Ureter (tissue), 1 donor: ENCODE measurements around the gene ZBTB7C. TPM values are rescaled to one million over a fixed set of nuclear protein-coding genes. Genes with fewer than 3 reads are reported as not detected.
A peak's percentile ranks its signal among the peaks of the same experiment; 100 is the strongest.

Experiments
- DNase-seq: peaks from one replicate; pipeline ENCODE4 v3.0.0-alpha.2; 2020; ENCODE audit warnings: low spot score
- total RNA-seq: library from RNA; stranded (reverse); gene quantifications from one replicate; pipeline ENCODE4 v1.2.4, GENCODE V29; 2023
- donor health status: DM: yes; HTN: yes; CAD: no.

ZBTB7C gene
- total RNA-seq, 1 donor from 2014 or later, result 72.1 TPM

DNA sequence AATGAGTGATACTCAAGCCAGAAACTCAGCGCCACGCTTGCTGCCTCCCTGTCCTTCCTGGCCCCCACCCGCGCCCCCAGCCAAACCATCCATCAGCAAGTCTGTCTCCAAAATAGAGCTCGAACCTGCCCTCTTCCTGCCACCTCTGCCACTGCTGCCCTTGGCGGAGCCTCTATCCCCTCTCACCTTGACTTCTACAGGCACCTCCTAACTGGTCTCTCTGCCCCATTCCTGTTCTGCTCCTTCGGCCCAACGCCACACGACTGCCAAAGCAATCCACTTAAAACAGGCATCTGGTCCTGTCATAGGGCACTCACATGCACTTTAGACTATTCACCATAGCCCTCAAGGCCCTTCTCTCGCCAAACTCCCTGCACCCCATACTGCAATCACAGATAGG, 268.5 kb downstream of the ZBTB7C start:
- no peak for DNase-seq

DNA sequence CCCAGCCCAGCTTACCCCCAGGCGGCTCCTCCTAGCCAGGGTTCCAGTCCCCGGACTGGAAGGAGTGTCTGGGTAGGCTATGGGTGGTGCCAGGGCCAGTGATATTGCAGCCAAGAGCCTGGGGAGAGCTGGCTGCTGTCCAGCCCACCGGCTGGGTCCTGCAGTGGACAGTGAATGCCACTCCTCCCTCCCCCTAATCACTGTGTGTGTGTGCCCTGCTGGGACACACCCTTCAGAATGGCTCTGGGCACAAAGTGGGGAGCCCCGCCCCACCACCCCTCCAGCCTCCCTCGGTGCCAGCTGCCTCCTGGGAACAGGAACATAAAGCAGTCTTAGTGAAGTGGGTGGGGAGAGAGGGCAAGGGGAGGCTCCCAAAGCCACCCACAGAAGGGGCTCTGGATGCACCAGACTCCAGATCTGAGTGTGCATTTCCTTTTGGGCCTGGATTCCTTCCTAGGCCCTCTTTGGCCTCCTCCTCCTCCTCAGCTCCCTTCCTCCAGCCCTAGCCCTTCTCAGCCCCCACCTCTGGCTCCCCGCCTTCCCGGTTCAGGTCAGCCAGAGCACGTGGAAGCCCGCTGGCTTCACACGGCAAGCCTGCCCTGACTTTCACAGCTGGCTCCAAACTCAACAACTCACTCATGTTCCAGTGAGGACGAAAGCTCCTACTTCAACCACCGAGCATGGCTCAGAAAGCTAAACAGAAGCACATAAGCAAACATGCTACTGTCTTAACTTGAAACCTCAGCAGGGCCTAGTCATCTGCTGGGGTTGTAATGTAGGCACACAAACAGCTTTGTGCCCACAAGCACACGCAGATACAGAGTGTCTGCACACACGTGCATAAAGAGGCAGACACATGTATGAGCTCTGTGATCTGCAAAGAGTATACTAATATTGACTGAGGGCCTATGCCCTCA, 269.5 kb downstream of the ZBTB7C start:
- peak; percentile 86 for DNase-seq

DNA sequence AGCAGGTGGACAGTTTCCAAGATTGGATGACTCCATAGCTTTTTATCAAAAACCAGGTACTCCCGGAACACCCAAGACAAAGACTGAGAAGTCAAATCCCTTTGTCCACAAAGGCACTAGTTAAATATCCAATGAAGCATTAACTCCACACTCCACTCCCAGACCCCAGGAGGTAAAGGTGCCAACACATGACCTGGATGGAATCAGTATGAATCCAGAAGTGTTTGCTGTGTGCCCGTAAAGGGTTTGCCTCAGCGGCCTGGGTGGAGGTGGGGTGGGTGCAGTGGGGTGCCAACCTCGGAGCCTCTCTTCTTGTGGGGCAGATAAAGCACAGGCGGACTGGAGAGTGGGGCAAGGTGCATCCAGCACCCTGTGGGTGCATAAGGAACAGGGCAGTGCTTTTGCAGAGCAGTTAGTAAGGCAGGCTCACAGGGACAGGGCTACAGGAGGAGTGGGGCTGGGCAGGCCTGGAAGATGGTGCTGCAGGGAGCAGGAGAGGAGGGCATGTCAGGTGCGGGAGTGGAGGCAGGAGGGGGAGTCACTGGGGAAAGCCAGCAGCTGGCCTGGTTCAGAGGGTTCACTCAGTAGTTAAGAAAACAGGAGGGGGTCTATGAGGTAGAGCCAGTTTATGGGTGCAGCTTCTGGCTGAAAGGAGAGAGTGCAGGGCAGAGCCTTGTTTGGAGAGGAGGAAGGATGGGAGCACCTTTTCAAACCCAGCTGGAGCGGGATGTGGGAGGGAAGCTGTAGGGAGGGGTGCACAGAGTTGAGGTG, 270.3 kb downstream of the ZBTB7C start:
- DNase-seq, result no peak

DNA sequence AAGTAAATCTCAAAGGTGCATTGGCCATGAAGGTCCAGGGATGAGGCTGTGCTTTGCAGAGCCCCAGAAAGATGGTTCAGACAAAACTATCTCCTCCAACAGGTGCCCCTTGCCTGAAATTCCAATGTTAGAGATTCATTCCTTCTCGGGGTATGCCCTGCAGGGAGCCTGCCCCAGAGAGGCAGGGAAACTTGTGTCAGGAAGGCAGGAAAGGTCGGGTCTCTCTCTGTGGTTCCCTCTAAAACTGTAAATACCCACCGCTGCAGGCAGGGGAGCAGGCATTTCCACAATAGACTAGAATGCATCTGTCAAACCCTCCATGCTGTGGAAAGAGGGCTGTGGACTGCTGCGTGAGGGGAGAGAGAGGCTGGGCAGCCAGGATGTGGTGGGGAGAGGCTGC, 271.0 kb downstream of the ZBTB7C start:
- DNase-seq, result no peak

DNA sequence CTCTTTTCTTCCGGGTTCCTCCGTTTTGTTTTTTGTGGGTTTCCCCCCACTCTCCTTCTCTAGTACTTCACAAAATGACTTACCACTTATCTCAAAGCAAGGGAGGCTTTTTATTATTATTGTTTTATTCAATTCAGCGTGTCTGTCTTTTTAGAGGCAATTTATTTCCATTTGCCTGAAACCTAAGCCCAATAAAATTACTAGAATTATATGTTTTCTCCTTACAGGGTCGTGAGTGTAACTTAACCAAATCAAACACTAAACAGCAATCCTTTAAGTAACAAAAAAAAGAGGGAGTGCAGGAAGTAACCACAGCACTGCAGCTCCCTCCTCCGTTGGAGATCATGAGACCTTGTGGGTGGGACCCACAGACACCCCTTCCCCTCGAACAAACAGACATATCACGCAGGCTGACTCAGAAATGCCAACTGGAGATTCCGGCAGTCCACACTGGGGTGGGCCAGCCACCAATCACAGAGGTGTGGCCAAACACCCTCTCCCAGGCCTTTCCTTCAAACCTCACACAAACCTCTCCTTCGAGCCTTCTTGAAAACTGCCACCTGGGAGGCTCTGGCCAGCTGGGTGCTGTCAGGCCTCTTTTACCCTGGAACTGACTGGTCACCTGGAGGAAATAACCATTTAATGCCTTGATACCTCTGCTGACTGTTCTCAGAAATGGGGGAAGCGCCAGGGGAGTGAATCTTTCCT, 271.7 kb downstream of the ZBTB7C start:
- DNase-seq, result peak; percentile 79

DNA sequence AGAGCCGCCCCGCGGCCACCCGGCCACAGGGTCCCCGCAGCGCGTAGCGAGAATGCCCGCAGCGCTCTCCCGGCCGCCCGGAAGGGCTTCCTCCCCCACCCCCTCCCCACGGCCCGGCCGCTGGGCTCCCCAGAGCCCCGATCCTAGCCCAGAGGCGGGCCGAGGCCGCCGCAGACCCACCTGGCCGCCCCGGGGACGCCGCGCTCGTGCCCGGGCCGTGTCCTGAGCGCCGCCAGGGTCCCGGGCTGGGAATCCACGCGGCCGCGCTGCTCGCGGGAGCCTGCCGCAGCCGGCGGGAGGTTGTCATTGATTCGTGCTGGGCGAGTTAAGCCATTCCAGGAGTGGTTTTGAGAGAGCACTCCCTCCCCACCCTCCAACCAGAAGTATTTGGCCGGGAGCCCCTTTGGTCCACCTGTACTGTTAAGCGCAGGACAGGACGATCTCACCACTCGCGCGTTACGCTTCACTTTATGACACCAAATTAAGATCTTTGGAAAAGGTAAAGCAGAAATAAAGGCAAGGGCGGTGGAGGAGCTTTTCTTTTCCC, 272.3 kb downstream of the ZBTB7C start:
- DNase-seq, result no peak

DNA sequence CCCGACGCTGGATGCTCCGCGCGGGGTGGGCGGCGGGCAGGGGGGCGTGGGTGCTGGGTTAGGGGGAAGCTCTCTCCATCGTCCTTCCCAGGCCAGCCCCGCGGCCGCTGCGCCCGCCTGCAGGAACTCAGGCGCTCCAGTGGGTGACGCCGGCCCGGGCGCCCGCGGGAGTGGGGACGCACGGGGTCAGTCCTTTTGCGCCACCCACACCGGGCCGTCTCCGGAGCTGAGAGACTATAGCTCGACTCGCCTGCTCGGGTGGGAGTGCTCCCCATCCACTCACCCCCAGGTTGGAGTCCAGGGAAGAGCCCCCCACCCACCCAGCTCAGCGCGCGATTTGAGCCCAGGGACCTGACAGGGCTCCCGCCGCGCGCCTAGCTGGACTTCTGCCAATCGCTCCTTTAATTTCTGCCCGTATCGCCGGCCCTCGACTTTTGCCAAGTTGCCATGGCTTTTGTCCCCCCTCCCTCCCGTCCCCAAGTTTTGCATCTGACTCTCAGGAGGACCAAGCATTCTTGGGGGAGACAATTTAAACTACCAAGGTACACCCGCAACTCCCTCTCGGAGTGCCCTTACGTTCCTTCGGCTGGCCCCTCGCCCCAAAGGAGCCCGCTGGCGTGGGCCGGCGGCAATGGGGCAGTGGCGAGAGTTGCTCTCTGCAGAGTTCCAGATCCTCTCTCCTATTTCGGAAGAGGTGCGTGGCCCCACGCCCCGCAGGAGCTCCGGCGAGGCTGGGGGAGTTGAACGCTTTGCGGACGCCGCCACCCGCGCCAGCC, 272.9 kb downstream of the ZBTB7C start:
- no peak for DNase-seq

DNA sequence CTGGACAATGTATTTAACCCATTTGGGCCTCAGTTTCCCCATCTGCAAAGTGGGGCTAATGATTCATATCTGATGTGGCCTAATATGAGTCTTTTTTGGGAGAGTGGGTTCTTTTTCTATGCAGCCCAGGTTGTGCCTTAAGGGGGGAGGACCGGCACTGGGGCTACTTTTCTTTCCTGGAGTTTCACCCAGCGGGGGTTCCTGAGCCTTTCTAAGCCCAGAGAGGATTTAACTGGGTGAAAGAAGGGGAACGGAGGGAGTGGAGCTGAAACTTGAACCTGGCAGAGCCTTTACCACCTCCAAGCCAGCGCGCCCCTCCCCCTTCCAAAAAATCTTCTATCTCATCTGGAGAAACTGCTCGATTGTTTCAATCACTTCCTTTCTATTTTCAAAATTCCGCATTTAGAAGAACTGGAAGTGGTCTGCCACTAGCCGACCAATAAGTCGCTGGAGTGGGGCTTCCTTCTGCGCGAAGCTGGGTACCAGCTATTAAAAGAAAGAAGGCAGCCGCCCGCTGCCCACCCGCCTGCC, 273.7 kb downstream of the ZBTB7C start:
- DNase-seq, result no peak

DNA sequence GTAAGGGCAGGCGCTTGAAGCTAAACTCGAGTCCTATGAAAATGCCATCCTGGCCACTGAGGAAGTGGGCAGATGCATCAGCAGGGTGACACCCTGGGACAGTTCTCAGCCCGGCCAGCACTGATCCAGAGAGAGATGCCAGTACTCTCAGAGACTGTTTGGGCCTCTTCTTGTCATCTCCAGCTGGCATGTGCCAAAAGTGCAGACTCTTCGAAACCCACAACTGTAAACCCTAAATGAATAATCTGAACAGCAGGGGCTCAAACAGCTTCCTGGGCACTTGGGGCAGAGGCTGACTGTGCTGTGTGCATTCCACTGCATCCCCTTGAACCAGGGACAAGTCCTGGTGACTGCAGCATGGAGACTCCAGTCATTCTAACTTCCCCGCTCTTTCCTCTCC, 274.6 kb downstream of the ZBTB7C start:
- no peak for DNase-seq

DNA sequence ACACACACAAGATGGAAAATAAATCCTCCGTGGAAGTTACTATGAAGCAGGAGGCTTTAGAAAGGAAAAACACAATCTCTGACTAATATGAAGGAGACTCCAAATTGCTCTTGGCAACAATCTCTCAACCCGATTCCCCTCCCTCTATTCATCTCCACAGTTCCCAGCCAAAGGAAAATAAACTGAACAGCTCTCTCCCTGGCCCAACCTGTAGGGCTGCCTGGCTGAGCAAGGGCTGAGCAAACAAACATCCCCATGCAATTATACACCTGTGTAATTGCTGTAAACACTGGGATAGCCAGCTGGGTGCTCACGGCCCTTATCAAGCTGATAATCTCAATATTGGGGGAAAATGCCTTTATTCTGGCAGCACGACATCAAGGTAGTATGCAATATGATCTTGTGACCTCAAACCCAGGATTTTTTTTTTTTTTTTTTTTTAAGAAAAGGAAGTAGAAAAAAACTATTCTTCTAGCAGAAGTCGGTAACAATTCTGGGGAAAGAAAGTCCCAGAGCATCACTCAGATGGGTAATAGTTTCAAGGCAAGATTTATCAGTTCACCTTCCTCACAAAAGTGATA, 275.4 kb downstream of the ZBTB7C start:
- no peak for DNase-seq

DNA sequence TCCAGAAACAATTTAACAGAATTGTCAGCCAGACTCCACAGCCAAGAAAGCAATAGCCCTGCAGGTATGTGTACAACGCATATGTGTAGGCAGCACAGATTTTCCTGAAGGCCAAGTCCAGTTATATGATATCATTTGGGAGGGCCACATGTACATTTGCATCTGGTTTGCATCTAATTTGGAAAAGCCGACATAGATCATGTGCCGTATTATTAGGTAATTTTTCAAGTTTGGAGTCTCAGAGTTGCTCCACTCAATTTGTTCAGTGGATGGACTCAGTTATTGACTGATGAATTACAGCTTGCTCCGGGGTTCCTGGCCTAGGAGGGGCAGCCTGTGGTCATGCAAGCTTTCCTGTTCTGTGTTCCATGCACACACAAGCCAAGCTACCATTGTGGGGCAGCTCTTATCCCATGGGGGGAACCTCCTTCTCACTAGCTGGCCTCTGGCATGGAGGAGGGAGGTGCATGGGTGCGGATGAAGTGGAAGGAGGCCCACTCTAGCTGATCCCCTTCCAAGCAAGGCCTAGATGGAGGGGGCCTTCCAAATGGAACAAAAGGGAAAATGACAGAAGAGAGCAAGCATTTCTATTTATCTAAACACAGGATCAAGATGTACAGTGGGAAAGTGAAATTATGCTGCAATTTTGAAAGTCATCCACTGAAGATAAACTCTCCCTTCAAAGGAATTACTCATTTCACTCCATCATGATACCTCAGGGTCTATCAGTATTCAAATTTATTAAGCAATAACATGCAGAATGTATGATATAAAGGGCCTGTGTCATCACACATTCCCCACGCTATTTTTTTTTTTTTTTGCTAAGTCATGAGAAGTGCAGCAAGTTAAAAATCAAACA, 276.2 kb downstream of the ZBTB7C start:
- no peak for DNase-seq

DNA sequence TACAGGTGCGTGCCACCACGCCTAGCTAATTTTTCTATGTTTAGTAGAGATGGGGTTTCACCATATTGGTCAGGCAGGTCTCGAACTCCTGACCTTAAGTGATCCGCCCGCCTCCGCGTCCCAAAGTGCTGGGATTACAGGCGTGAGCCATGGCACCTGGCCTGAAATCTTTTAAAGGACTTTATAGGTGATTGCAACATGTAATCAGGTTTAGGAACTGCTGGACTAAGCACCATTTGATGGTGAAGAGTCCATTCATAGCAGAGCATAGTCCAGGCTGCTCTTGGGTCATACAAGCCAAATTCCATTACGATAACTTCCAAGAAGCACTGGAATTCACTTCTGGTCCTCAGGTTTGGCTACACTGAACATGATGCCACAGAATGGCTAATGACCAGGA, 278.1 kb downstream of the ZBTB7C start:
- no peak for DNase-seq

DNA sequence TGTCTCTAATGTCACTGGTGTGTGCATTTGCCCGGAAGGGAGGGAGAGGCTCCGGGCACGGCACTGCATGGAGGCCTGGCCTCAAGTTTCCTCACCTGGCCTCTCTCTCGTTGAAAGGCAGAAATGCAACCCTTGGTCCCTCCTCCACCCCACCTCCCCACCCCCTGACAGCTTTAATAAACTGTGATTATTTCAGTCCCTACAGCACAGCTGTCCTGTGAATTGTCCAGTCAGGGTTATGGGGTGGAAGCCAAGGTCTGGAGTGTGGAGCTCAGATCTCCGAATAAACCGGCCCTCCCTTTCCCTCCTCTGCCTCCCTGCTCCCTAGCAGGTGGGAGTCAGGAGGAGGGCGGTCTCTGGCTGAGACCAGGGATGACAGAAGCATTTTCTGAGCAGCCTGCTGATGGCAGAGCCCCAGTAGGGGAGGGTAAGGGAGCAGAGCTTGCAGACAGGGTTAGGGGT, 279.5 kb downstream of the ZBTB7C start:
- no peak for DNase-seq

DNA sequence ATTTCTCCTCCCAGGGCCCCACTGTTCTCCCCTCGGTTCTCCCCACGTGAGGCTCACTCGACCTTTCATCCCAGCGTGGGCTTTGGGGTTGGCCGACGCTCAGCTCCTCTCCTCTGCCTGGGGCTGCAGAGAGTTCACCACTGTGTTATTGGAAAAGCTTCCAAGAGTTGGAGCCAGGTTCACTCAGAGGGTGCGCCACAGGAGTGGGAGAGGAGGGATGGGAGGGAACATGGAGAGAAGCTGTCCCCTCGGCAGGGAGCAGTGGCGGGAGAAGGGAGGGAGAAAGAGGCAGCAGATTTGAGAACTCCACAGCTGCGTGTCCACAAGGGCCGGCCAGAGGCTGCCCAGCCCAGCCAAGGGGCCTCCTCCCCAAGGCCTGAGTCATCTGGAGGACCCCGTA, 281.6 kb downstream of the ZBTB7C start:
- DNase-seq, result no peak

DNA sequence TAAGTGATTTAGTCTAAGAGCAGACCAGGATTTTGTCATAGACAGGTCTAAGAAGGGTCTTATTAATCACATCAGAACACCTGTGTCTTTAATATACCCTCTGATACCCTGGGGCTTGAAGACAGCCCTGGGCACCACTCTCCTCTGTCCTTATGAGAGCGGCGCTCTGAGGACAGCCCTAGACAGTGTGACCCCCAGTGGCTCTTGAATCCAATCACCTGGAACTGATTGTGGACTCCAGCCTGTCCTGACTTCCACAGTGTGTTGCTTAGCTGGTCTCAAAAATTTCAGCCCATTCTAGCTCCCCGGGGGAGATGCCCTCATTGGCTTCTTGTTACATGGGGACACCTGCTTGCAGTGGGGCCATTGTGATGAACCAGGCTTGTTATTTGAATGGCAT, 282.9 kb downstream of the ZBTB7C start:
- DNase-seq, result no peak

DNA sequence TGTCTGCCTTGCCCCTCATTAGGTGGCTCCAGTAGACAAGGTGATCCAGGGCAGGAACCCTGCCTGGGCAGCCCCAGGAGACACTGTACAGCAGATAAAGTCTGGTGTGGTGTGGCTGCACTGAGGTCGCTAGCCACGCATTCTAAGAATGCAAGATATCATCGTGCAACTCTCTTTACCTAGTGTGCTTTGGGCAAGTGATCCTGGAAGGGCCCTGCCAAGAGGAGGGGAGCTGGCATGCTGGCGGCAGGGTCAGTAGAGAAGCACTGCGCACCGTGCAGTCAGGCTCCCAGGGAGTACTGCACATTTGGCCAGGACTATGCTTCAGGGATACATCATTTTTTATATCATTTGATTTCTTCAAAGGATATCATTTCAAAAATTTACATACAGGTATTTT, 283.5 kb downstream of the ZBTB7C start:
- DNase-seq, result no peak

DNA sequence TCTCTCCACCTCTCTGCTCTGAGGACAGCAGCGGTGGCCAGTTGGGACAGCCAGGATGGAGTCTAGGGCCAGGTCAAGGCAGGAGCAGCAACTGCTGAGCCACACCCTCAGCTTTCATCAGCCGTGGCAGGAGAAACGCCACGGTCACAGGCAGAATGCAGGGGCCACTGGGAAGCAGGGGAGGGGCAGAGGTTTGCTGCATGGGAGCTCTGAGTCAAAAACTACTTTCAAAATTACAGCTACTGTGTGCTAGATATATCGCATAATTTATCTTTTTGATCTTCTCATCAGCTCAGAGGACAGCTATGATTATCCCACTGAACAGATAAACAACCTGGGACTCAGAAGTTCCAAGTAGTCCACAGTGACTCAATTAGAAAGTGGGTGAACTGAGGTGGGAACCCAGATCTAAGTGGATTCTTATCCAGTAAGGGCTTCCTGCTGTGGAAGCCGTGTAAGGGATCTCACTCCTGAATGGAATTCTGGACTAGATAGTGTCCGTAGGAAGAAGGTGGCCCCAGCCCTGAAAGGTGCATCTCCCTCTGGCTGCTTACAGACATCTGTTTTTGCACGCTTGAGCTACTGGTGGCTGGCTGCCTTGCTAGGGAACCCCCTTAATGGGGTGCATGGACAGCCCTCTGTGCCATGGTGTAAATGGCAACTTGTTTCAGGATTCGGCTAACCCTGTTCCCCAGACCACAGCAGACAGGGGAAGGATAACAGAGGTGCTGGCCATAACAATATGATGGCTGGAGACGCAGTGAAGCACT, 284.1 kb downstream of the ZBTB7C start:
- no peak for DNase-seq

DNA sequence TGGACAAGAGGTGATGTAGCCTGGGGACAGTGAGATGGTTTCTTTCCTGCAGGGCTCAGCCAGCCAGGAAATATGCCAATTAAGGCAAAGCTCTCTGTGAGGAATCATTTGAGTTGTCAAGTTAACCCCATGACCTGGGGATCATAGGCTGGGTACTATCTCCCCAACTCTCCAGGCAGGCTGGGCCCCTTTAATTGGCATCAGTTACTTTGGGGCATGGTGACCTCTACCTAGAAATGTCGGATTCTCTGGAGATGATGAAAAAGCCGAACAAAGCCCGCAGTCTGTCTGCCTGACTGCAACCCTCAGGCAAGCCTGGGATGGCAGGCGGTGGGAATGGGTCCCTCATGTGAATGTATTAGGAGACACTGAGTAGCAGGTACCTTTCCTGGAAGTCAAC, 285.2 kb downstream of the ZBTB7C start:
- no peak for DNase-seq

DNA sequence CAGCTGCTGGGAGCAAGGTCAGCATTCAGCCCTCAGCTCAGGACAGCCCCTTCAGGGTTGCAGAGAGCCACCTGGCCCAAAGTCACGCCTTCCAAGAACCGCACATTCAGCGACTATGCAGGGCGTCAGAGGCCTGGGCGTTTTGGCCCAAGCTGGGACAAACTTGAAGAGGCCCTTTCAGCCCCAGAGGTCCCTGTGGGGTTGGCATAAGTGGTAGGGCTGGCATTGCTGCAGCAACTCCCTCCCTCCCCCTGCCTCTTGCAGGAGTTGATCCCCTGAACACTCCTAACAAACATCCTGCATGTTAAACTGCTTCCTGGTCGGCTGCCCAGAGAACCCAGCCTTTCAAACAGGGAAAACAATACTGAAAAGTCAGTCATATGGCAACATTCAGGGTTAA, 285.9 kb downstream of the ZBTB7C start:
- no peak for DNase-seq
